T-helper 17 cell (primary cell): ENCODE measurements around the gene LINC01488. TPM values are rescaled to one million over a fixed set of nuclear protein-coding genes. Genes with fewer than 3 reads are reported as not detected.

Source experiments
- ATAC-seq: fragments of 150-1000 bp; cut with Tn5 transposase; 2 replicates; pipeline ENCODE4 v1.10.0; 2021; ENCODE audit warnings: mild to moderate bottlenecking, moderate library complexity
- DNase-seq, 3 donors: peaks; one replicate each; pipeline versions ENCODE4 v3.0.0 to v3.0.0-alpha.2; 2020 to 2021
- H3K9me3 ChIP-seq: one replicate; pipeline ENCODE4 v1.7.0; 2013; ENCODE audit warnings: low read length, mild to moderate bottlenecking; ENCODE audit not compliant: control insufficient read depth, poor library complexity, severe bottlenecking
- H3K27ac Mint-ChIP-seq: one replicate; pipeline ENCODE4 v1.8.0; 2022; ENCODE audit warnings: mild to moderate bottlenecking, moderate library complexity, mixed read lengths
- H3K27me3 Mint-ChIP-seq: one replicate; pipeline ENCODE4 v1.8.0; 2022; ENCODE audit warnings: mixed read lengths
- H3K36me3 Mint-ChIP-seq: one replicate; pipeline ENCODE4 v1.8.0; 2022; ENCODE audit warnings: low read depth, mixed read lengths
- H3K4me1 Mint-ChIP-seq: one replicate; pipeline ENCODE4 v1.8.0; 2022; ENCODE audit warnings: mild to moderate bottlenecking, mixed read lengths
- H3K4me3 Mint-ChIP-seq: one replicate; pipeline ENCODE4 v1.8.0; 2022; ENCODE audit warnings: mild to moderate bottlenecking, moderate library complexity, mixed read lengths
- total RNA-seq, 4 donors: library from RNA in 2 of 4; stranded (reverse) in 2 of 4; gene quantifications; one replicate each; pipeline ENCODE4 v1.2.3 and lab custom pipeline; 2022 to 2026

The LINC01488 gene
- total RNA-seq, 2 donors from 2014 or later = not detected

- Mint-ChIP-seq H3K27ac (no peak overlapping the region), H3K4me1 (peaks cover 14% of the 10 kb centered on the region), H3K27me3 (peaks cover 42% of the 10 kb centered on the region), H3K4me3 (no peak overlapping the region), H3K36me3 (peaks cover 8% of the 10 kb centered on the region)
- H3K9me3 ChIP-seq = no peaks in the 10 kb centered on the region
- ATAC-seq (no peak), DNase-seq (no peak)
Observed at GRCh38 chr11:69526453-69526810, 45.0 kb downstream of the LINC01488 start.

- no peak for ATAC-seq
- no peak for DNase-seq
- H3K4me1 Mint-ChIP-seq = peaks cover 11% of the 10 kb centered on the region
- no peak overlapping the region for H3K27ac Mint-ChIP-seq
- no peaks in the 10 kb centered on the region for H3K9me3 ChIP-seq
- H3K36me3 Mint-ChIP-seq = peaks cover 8% of the 10 kb centered on the region
- H3K4me3 Mint-ChIP-seq = no peak overlapping the region
- peaks cover 53% of the 10 kb centered on the region for H3K27me3 Mint-ChIP-seq
Observed at GRCh38 chr11:69529001-69529400, 47.5 kb downstream of the LINC01488 start.

GRCh38 chr11:69530278-69531070, 49.0 kb downstream of the LINC01488 start:
- Mint-ChIP-seq H3K27ac (peak overlapping the region; percentile 57), H3K4me1 (peaks cover 11% of the 10 kb centered on the region), H3K4me3 (peak overlapping the region; percentile 39), H3K27me3 (peaks cover 45% of the 10 kb centered on the region), H3K36me3 (peaks cover 8% of the 10 kb centered on the region)
- ATAC-seq = no peak
- DNase-seq = no peak
- H3K9me3 ChIP-seq = no peaks in the 10 kb centered on the region

GRCh38 chr11:69531071-69531716, 49.7 kb downstream of the LINC01488 start:
- H3K9me3 ChIP-seq = no peaks in the 10 kb centered on the region
- Mint-ChIP-seq H3K4me1 (peaks cover 11% of the 10 kb centered on the region), H3K4me3 (no peak overlapping the region), H3K27ac (peak overlapping the region; percentile 57), H3K36me3 (peaks cover 5% of the 10 kb centered on the region), H3K27me3 (peaks cover 39% of the 10 kb centered on the region)
- ATAC-seq (no peak), DNase-seq (no peak)

GRCh38 chr11:69531717-69532088, 50.2 kb downstream of the LINC01488 start:
- H3K27ac Mint-ChIP-seq = no peak overlapping the region
- H3K9me3 ChIP-seq = no peaks in the 10 kb centered on the region
- H3K27me3 Mint-ChIP-seq = peaks cover 39% of the 10 kb centered on the region
- peaks cover 5% of the 10 kb centered on the region for H3K36me3 Mint-ChIP-seq
- peaks cover 11% of the 10 kb centered on the region for H3K4me1 Mint-ChIP-seq
- ATAC-seq (no peak), DNase-seq (no peak)
- no peak overlapping the region for H3K4me3 Mint-ChIP-seq

GRCh38 chr11:69533296-69534165, 52.1 kb downstream of the LINC01488 start:
- peaks cover 51% of the 10 kb centered on the region for H3K27me3 Mint-ChIP-seq
- no peak for DNase-seq
- peaks cover 5% of the 10 kb centered on the region for H3K36me3 Mint-ChIP-seq
- no peak for ATAC-seq
- H3K27ac Mint-ChIP-seq = no peak overlapping the region
- peaks cover 14% of the 10 kb centered on the region for H3K4me1 Mint-ChIP-seq
- H3K4me3 Mint-ChIP-seq = no peak overlapping the region
- H3K9me3 ChIP-seq = no peaks in the 10 kb centered on the region

GRCh38 chr11:69534166-69534530, 52.7 kb downstream of the LINC01488 start:
- Mint-ChIP-seq H3K4me1 (peaks cover 14% of the 10 kb centered on the region), H3K27ac (no peak overlapping the region), H3K4me3 (no peak overlapping the region), H3K36me3 (peaks cover 5% of the 10 kb centered on the region), H3K27me3 (peaks cover 47% of the 10 kb centered on the region)
- DNase-seq (no peak), ATAC-seq (no peak)
- no peaks in the 10 kb centered on the region for H3K9me3 ChIP-seq

GRCh38 chr11:69535908-69536307, 54.4 kb downstream of the LINC01488 start:
- Mint-ChIP-seq H3K36me3 (no peaks in the 10 kb centered on the region), H3K4me1 (peaks cover 3% of the 10 kb centered on the region), H3K4me3 (peak overlapping the region; percentile 21), H3K27ac (no peak overlapping the region), H3K27me3 (peaks cover 42% of the 10 kb centered on the region)
- DNase-seq = no peak
- ATAC-seq = no peak
- H3K9me3 ChIP-seq = no peaks in the 10 kb centered on the region

- Mint-ChIP-seq H3K4me1 (peaks cover 4% of the 10 kb centered on the region), H3K4me3 (no peak overlapping the region), H3K27ac (no peak overlapping the region), H3K27me3 (peaks cover 42% of the 10 kb centered on the region), H3K36me3 (no peaks in the 10 kb centered on the region)
- no peak for ATAC-seq
- no peaks in the 10 kb centered on the region for H3K9me3 ChIP-seq
- DNase-seq = no peak
Observed at GRCh38 chr11:69536406-69536805, 54.9 kb downstream of the LINC01488 start.

- no peak overlapping the region for H3K27ac Mint-ChIP-seq
Observed at GRCh38 chr11:69537126-69537525, 55.7 kb downstream of the LINC01488 start.

GRCh38 chr11:69537855-69538640, 56.6 kb downstream of the LINC01488 start:
- H3K4me3 Mint-ChIP-seq = no peak overlapping the region
- H3K4me1 Mint-ChIP-seq = peaks cover 4% of the 10 kb centered on the region
- no peak for ATAC-seq
- H3K36me3 Mint-ChIP-seq = no peaks in the 10 kb centered on the region
- H3K9me3 ChIP-seq = no peaks in the 10 kb centered on the region
- no peak overlapping the region for H3K27ac Mint-ChIP-seq
- H3K27me3 Mint-ChIP-seq = peaks cover 43% of the 10 kb centered on the region
- no peak for DNase-seq

More at GRCh38 chr11:69537126-69537525, 55.7 kb downstream of the LINC01488 start:
- no peak overlapping the region for H3K4me3 Mint-ChIP-seq
- no peaks in the 10 kb centered on the region for H3K9me3 ChIP-seq
- DNase-seq = no peak
- ATAC-seq = no peak
- no peaks in the 10 kb centered on the region for H3K36me3 Mint-ChIP-seq
- H3K27me3 Mint-ChIP-seq = peaks cover 40% of the 10 kb centered on the region
- peaks cover 4% of the 10 kb centered on the region for H3K4me1 Mint-ChIP-seq

- no peak overlapping the region for H3K27ac Mint-ChIP-seq
- no peaks in the 10 kb centered on the region for H3K36me3 Mint-ChIP-seq
- ATAC-seq (no peak), DNase-seq (no peak)
- H3K9me3 ChIP-seq = no peaks in the 10 kb centered on the region
- peaks cover 4% of the 10 kb centered on the region for H3K4me1 Mint-ChIP-seq
- H3K4me3 Mint-ChIP-seq = no peak overlapping the region
- peaks cover 51% of the 10 kb centered on the region for H3K27me3 Mint-ChIP-seq
Observed at GRCh38 chr11:69538854-69539253, 57.4 kb downstream of the LINC01488 start.
